Pancreas (tissue), 10 donors: ENCODE measurements around the gene BMPR1A. TPM values are rescaled to one million over a fixed set of nuclear protein-coding genes. Genes with fewer than 3 reads are reported as not detected.
A peak's percentile ranks its signal among the peaks of the same experiment; 100 is the strongest.
"Not testable (repeated sequence)": the region's sequence is repeated elsewhere in the genome, so short reads cannot be mapped to it uniquely, and the experiment has no call there.

Experiments
- ATAC-seq, 4 donors: fragments of 200-7000 bp; cut with Tn5 transposase; one replicate each; pipeline versions ENCODE4 v1.8.0 to v1.9.1; 2020; ENCODE audit warnings: mild to moderate bottlenecking in 4 of 4, moderate library complexity in 4 of 4
- DNase-seq, 6 donors: peaks; one replicate each; pipeline ENCODE4 v3.0.0-alpha.2; 2020
- FAIRE-seq: peaks from 2 replicates; lab custom pipeline; 2012; peaks lifted over from hg19 to GRCh38; lab: Jason Lieb, UNC
- H3K27ac ChIP-seq, 4 donors: fragments of 200-600 bp; sonication (generic); 1 replicate in 3 of 4; 2 replicates in 1 of 4; pipeline versions ENCODE4 v1.5.0 to v1.8.0; 2020
- H3K27me3 ChIP-seq, 4 donors: fragments of 200-600 bp; one replicate each; pipeline ENCODE4 v1.8.0; 2021
- H3K36me3 ChIP-seq, 3 donors: fragments of 200-600 bp; sonication (generic) in 1 of 3; one replicate each; pipeline versions ENCODE4 v1.5.0 to v1.8.0; 2020 to 2021
- H3K4me1 ChIP-seq, 3 donors: fragments of 200-600 bp; one replicate each; pipeline ENCODE4 v1.8.0; 2021
- H3K4me3 ChIP-seq, 4 donors: fragments of 200-600 bp; sonication (generic) in 2 of 4; one replicate each; pipeline versions ENCODE4 v1.5.0 to v1.8.0; 2020 to 2021
- H3K9me3 ChIP-seq, 4 donors: fragments of 200-600 bp; one replicate each; pipeline ENCODE4 v1.8.0; 2021
- WGBS, 2 donors: extraction: QIAGEN DNeasy Blood & Tissue Kit; methylation state at CpG; one replicate each; pipeline ENCODE4 v1.1.7; 2013; 5-methylcytosine and 5-hydroxymethylcytosine counted together
- intact Hi-C, 3 donors: fragments of 100-400 bp; cut with DNase I; formaldehyde crosslinking; loops; one replicate each; pipeline versions ENCODE4 v1.11.1 to v1.14.2; 2022
- polyA plus RNA-seq, 2 donors: library from polyadenylated mRNA; stranded (reverse); fragments of 200-250 nt; gene quantifications; one replicate each; pipeline ENCODE4 v1.2.3, GENCODE V29; 2013
- total RNA-seq, 6 donors: library from RNA; stranded (reverse); fragmentation: NEBNext Ultra II Directional in 4 of 6; extraction: Animal tissue kit (Norgen Biotek cat#: 25700) in 4 of 6; gene quantifications; one replicate each; pipeline versions ENCODE4 v1.2.1 to v1.2.4, GENCODE V29; 2021 to 2023
- TF ChIP-seq, protein P1 (sequence below), 4 donors: fragments of 200-600 bp; sonication (generic) in 3 of 4; IDR thresholded peaks; one replicate each; pipeline versions ENCODE4 v1.5.0 to v1.8.0; 2021; ENCODE audit warnings: antibody characterized with exemption in 4 of 4
- donor health status: healthy with polysubstance abuse.
- donor health status: DM: no; HTN: no; CAD: no; lungs with moderate emphysema.
- donor health status: DM: no; HTN: no; CAD: no.
- donor health status: control.
- donor health status: control.
- donor health status: Bipolar disorder and iron deficiency.
- donor health status: DM: yes; HTN: yes; CAD: no.
- donor health status: DM: no; HTN: no; CAD: no.
- donor health status: DM: no; HTN: no; CAD: no.
- donor health status: DM: yes; HTN: yes; CAD: no.

The BMPR1A gene
- total and polyA plus RNA-seq, 8 donors, result 3.5 to 22.3 (median 11.1) TPM

DNA sequence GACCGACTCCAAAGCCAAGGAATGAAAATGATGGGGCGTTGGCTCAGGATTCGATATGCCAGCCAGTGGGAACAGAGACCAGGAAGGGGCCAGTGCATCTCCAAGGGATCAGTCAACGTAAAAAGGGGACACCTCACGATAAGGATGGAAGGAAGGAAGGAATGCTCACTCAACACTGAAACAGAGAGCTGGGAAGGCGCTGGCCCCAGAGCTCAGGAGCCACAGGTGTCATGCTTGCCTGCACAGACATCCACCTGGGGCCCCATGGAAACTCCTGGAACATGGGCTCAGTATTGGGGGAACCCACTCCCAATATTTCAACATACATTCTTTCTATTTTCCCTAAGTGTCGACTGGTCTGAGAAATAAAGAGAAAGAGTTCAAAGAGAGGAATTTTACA, 195.7 kb downstream of the BMPR1A start:
- intact Hi-C loops, result no loop called here
- TF ChIP-seq, protein P1, sequence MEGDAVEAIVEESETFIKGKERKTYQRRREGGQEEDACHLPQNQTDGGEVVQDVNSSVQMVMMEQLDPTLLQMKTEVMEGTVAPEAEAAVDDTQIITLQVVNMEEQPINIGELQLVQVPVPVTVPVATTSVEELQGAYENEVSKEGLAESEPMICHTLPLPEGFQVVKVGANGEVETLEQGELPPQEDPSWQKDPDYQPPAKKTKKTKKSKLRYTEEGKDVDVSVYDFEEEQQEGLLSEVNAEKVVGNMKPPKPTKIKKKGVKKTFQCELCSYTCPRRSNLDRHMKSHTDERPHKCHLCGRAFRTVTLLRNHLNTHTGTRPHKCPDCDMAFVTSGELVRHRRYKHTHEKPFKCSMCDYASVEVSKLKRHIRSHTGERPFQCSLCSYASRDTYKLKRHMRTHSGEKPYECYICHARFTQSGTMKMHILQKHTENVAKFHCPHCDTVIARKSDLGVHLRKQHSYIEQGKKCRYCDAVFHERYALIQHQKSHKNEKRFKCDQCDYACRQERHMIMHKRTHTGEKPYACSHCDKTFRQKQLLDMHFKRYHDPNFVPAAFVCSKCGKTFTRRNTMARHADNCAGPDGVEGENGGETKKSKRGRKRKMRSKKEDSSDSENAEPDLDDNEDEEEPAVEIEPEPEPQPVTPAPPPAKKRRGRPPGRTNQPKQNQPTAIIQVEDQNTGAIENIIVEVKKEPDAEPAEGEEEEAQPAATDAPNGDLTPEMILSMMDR (IDR thresholded peaks at IDR 0.05), result no peak
- FAIRE-seq (no peak), DNase-seq (peak in 2 of 6 donors; percentile 10 to 12), ATAC-seq (no peak)
- Histone ChIP-seq H3K27me3 (no peaks in the 10 kb centered on the region), H3K4me3 (no peak overlapping the region), H3K27ac (no peak overlapping the region), H3K4me1 (no peaks in the 10 kb centered on the region), H3K9me3 (no peaks in the 10 kb centered on the region), H3K36me3 (no peaks in the 10 kb centered on the region)
- 87 to 90% methylated on average over 7 of the region's 7 CpGs for WGBS, 2 donors

DNA sequence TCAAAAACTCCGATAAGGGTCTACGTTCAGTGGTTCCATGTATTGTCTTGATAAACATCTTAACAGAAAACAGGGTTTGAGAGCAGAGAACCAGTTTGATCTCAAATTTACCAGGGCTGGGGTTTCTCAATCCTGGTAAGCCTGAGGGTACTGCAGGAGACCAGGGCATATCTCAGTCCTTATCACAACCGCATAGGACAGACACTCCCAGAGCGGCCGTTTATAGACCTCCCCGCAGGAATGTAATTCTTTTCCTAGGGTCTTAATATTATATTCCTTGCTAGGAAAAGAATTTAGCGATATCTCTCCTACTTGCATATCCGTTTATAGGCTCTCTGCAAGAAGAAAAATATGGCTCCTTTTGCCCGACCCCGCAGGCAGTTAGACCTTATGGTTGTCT, 196.3 kb downstream of the BMPR1A start:
- H3K36me3 ChIP-seq, FAIRE-seq, intact Hi-C loops, ATAC-seq, H3K4me1 ChIP-seq, H3K27me3 ChIP-seq, H3K27ac ChIP-seq, H3K9me3 ChIP-seq, H3K4me3 ChIP-seq: not testable (repeated sequence)
- WGBS, 2 donors, result 94 to 95% methylated on average over 10 of the region's 10 CpGs
- DNase-seq, result peak in 1 of 6 donors; percentile 1

DNA sequence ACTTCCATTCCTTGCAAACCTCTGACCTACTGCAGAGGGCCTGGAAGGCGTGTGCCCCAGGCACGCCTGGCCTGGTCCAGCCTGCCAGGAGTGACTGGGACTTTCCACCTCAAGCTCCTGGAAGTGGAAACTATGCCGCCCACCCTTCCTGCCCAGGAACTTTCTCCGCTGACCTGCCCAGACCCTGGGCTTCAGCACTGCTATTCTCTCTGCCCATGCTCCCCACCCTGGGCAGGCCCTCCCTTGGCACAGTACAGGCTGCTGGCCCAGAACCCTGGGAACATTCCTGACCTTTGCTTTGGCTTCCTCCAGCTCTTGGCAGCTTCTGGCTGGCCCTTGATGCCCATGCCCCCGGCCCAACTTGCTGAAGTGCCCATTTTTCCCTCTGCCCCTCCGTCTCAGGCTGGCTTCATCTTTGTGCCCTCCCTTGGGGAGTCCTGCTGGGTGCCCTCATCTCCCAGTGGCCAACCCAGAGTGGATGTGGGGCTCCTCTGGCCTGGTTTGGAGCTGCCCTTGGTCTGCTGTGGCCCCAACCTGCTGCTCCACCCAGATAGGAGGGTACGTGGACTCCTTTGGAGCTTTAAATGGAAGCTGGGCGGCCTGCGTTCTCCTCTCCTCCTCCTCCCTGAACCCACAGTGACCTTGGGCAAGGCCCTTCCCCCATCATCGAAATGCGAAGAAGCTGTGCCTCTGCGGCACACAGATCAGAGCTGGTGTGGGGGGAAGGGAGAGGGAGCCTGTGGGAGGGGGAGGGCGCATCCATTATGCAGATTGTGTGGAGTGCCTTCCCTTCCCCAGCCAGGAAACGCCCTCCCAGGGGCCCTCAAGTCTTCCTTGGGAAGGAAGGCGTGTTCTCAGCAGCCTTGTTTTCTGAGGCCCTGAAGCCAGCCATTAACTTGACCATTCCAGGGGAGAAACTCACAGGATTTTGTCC, 197.6 kb downstream of the BMPR1A start:
- H3K4me3 ChIP-seq, result no peak overlapping the region
- H3K9me3 ChIP-seq, result no peaks in the 10 kb centered on the region
- 60 to 73% methylated on average over 15 of the region's 15 CpGs for WGBS, 2 donors
- intact Hi-C loops, result no loop called here
- DNase-seq (peak in 3 of 6 donors; percentile 29 to 63 (median 44)), ATAC-seq (peak in 3 of 4 donors; percentile 46 to 71 (median 61)), FAIRE-seq (no peak)
- TF ChIP-seq, protein P1 (IDR thresholded peaks at IDR 0.05), result no peak
- no peaks in the 10 kb centered on the region for H3K4me1 ChIP-seq
- H3K36me3 ChIP-seq, result no peaks in the 10 kb centered on the region
- peak overlapping the region in 2 of 4 donors; percentile 22 to 42 for H3K27ac ChIP-seq
- no peaks in the 10 kb centered on the region for H3K27me3 ChIP-seq

DNA sequence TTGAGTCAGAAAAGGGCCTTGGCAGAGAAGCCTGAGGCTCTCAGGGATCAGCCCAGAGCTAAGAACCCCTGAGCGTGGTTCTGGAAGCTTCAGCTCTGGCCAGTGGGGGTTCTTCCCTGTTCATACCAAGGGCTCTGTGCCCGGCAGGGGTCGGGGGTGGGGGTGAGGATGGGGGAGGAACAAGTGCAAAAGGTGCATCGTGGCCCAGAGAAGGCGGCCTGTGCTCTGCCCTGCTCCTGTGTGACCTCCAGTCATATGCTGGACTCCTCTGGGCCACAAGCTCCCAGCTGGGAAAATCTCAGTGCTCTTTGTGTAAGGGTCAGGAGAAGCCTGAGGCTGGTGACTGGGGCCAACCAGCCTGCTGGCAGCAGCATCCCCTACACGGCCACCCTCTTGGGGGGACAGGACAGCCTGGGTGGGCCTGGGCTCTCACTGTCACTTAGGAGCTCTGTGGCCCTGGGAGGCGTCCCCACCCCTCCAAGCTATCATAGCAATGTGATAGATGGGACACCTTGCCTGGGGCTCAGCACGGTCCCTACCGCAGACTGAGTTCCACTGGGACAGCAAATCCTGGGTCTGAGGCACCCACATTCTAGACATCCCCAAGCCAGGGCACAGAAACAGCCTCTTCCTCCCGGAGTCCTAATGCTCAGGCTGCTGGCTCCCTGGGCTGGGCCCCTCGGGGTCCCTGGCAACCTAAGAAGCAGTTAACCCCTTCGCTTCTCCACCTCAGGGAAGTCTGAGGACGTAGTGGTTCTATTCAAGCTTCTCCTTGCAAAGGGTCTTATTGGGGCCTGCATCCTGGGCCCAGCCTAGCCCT, 198.5 kb downstream of the BMPR1A start:
- Histone ChIP-seq H3K4me3 (no peak overlapping the region), H3K36me3 (no peaks in the 10 kb centered on the region), H3K4me1 (no peaks in the 10 kb centered on the region), H3K27ac (peak overlapping the region in 1 of 4 donors; percentile 37), H3K27me3 (no peaks in the 10 kb centered on the region), H3K9me3 (no peaks in the 10 kb centered on the region)
- 74 to 79% methylated on average over 13 of the region's 13 CpGs for WGBS, 2 donors
- FAIRE-seq (no peak), ATAC-seq (no peak), DNase-seq (peak in 2 of 6 donors; percentile 37 to 46)
- TF ChIP-seq, protein P1 (IDR thresholded peaks at IDR 0.05), result no peak
- intact Hi-C loops, result no loop called here

DNA sequence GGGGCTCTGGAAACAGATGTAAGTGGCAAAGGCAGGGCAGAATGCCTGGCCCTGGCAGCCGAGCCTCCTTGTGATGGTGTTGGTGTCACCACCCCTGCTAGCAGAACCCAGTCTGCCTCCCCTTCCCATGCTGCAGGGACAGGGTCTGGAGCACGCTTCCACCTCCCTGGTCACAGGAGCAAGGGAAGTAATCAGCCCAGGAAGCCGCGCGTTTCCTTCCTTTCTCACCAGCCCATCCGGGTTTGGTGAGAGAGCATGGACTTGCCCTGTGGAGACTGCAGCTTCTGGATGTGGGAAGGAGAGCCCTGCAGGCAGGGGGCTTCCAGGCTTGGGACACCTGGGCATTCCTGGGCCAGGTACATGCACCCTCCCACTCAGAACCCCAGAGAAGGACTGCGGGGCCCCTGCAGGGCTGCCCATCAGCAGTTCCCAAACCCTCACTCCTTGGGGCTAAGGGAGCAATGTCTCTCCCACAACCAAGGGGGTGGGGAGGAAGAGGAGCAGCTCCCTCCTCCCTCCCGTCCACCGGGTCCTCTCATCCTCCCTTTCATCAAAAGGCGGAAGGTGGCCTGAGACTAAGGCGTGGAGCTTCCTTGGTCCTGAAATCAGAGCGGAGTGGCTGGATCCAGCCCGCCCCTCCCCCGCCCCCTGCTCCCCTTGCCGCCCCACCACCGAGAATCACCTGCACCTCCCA, 199.2 kb downstream of the BMPR1A start:
- Histone ChIP-seq H3K4me3 (no peak overlapping the region), H3K36me3 (no peaks in the 10 kb centered on the region), H3K9me3 (no peaks in the 10 kb centered on the region), H3K4me1 (no peaks in the 10 kb centered on the region), H3K27ac (peak overlapping the region in 1 of 4 donors; percentile 37), H3K27me3 (no peaks in the 10 kb centered on the region)
- TF ChIP-seq, protein P1 (IDR thresholded peaks at IDR 0.05), result no peak
- intact Hi-C loops, result no loop called here
- FAIRE-seq (no peak), ATAC-seq (no peak), DNase-seq (peak in 1 of 6 donors; percentile 63)
- 78 to 79% methylated on average over 14 to 16 of the region's 16 CpGs for WGBS, 2 donors
